Memory B cell (primary cell): ENCODE data around the gene RNF19B.
"Not testable (repeated sequence)": the region's sequence is repeated elsewhere in the genome, so short reads cannot be mapped to it uniquely, and the experiment has no call there.

Source experiments
- ATAC-seq: fragments of 150-1000 bp; cut with Tn5 transposase; 2 replicates; pipeline ENCODE4 v1.10.0; 2021; ENCODE audit warnings: low read depth, mild to moderate bottlenecking, moderate library complexity
- DNase-seq, 2 donors: peaks; one replicate each; pipeline ENCODE4 v3.0.0; 2022; ENCODE audit warnings: low spot score in 2 of 2
- H3K27ac Mint-ChIP-seq: one replicate; pipeline ENCODE4 v1.8.0; 2022; ENCODE audit warnings: mild to moderate bottlenecking, moderate library complexity, mixed read lengths
- H3K27me3 Mint-ChIP-seq: one replicate; pipeline ENCODE4 v1.8.0; 2022; ENCODE audit warnings: mixed read lengths
- H3K36me3 Mint-ChIP-seq: one replicate; pipeline ENCODE4 v1.8.0; 2022; ENCODE audit warnings: mild to moderate bottlenecking, mixed read lengths
- H3K4me1 Mint-ChIP-seq: one replicate; pipeline ENCODE4 v1.8.0; 2022; ENCODE audit warnings: mixed read lengths
- H3K4me3 Mint-ChIP-seq: one replicate; pipeline ENCODE4 v1.8.0; 2022; ENCODE audit warnings: mild to moderate bottlenecking, moderate library complexity, mixed read lengths
- H3K9me3 Mint-ChIP-seq: one replicate; pipeline ENCODE4 v1.8.0; 2022; ENCODE audit warnings: mixed read lengths

The RNF19B gene

DNA sequence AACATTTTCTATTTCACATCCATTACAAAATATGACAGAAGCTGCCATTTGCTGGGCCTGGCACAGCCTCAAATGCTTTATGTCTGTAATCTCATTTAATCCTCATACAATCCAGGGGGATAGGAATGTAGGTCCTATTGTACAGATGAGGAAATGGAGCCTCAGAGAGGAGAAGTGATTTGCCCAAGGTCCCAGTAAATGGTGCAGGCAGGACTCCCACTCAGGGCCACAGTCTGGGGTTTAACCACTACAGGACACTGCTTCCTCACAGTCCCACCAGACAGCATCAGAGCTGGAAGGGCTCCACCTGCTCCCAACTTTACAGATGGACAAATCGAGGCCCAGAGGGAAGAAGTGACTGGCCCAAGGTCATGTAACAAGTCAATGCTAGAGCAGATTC lies 20.6 kb upstream of the RNF19B start:
- Mint-ChIP-seq H3K4me3 (no peak overlapping the region), H3K36me3 (no peaks in the 10 kb centered on the region), H3K27ac (no peak overlapping the region), H3K9me3 (no peaks in the 10 kb centered on the region), H3K27me3 (no peaks in the 10 kb centered on the region), H3K4me1 (peaks cover 35% of the 10 kb centered on the region)
- ATAC-seq (no peak), DNase-seq (no peak)

DNA sequence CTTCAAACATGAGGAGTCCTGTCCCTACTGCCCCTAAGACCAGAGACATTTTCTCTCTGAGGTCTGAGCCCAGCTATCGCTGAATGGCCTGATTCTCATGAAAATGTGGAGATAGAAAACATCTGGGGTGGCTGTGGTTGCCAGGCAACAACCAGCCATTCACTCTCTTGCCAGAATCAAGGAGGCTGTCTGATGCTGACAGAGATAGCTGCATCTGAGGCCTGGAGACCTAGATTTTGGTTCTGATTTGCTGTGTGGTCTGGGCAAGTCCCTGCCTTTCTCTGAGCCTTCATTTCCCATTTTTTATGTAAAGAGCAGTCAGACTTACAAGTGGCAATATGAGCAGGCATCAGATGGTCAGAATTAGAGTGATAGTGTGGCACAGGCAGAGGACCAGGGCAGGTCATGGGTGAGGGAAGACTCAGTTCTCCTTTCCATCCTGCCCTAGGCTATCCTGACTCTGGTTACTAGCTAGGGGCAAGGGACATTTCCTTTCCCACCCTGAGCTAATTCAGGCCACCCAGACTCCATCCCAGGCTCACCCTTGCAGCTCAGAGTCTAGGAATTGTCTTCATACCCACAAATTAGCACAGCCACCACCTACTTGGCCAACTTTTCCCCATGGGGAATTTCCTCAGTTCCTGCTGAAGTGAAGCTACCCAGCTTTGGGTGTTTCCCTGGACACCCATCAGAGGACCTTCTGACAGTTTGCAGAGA lies 20.0 kb upstream of the RNF19B start:
- Mint-ChIP-seq H3K36me3 (no peaks in the 10 kb centered on the region), H3K4me3 (no peak overlapping the region), H3K9me3 (no peaks in the 10 kb centered on the region), H3K27ac (no peak overlapping the region), H3K4me1 (peaks cover 37% of the 10 kb centered on the region), H3K27me3 (no peaks in the 10 kb centered on the region)
- DNase-seq (no peak), ATAC-seq (no peak)

- H3K4me1 Mint-ChIP-seq, result peaks cover 38% of the 10 kb centered on the region
- no peaks in the 10 kb centered on the region for H3K9me3 Mint-ChIP-seq
- no peak for ATAC-seq
- no peak for DNase-seq
- no peaks in the 10 kb centered on the region for H3K27me3 Mint-ChIP-seq
- no peak overlapping the region for H3K4me3 Mint-ChIP-seq
- no peak overlapping the region for H3K27ac Mint-ChIP-seq
- no peaks in the 10 kb centered on the region for H3K36me3 Mint-ChIP-seq
Measured at GRCh38 chr1:32984090-32984454, 19.5 kb upstream of the RNF19B start.

GRCh38 chr1:32983020-32983419 lies 18.4 kb upstream of the RNF19B start:
- Mint-ChIP-seq H3K36me3 (no peaks in the 10 kb centered on the region), H3K4me1 (peaks cover 35% of the 10 kb centered on the region), H3K4me3 (no peak overlapping the region), H3K27ac (peak overlapping the region; percentile 63), H3K27me3 (no peaks in the 10 kb centered on the region), H3K9me3 (no peaks in the 10 kb centered on the region)
- ATAC-seq, result no peak
- DNase-seq, result no peak

GRCh38 chr1:32981003-32981901 lies 16.6 kb upstream of the RNF19B start:
- peak overlapping the region; percentile 43 for H3K4me3 Mint-ChIP-seq
- no peaks in the 10 kb centered on the region for H3K36me3 Mint-ChIP-seq
- H3K9me3 Mint-ChIP-seq, result no peaks in the 10 kb centered on the region
- peaks cover 39% of the 10 kb centered on the region for H3K4me1 Mint-ChIP-seq
- peak; percentile 98 for ATAC-seq
- H3K27me3 Mint-ChIP-seq, result no peaks in the 10 kb centered on the region
- peak; percentile 50 to 64 for DNase-seq
- peak overlapping the region; percentile 89 for H3K27ac Mint-ChIP-seq

DNA sequence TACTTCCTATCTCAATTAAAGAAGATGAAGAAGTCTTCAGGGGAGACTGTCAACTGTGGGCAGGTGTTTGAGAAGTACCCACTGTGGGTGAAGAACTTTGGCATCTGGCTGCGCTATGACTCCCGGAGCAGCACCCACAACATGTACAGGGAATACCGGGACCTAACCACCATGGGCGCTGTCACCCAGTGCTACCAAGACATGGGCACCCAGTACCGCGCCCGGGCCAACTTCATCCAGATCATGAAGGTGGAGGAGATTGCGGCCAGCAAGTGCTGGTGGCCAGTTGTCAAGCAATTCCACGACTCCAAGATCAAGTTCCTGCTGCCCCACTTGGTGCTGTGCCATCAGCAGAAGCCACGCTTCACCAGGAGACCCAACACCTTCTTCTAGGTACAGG lies 15.5 kb upstream of the RNF19B start:
- Mint-ChIP-seq H3K27me3 (no peaks in the 10 kb centered on the region), H3K9me3 (no peaks in the 10 kb centered on the region), H3K4me1 (peaks cover 39% of the 10 kb centered on the region), H3K27ac (peak overlapping the region; percentile 89), H3K4me3 (no peak overlapping the region), H3K36me3 (peaks cover 2% of the 10 kb centered on the region)
- DNase-seq (no peak), ATAC-seq (no peak)

- H3K27me3 Mint-ChIP-seq, result no peaks in the 10 kb centered on the region
- no peak overlapping the region for H3K4me3 Mint-ChIP-seq
- H3K36me3 Mint-ChIP-seq, result peaks cover 2% of the 10 kb centered on the region
- DNase-seq, result no peak
- no peak overlapping the region for H3K27ac Mint-ChIP-seq
- no peaks in the 10 kb centered on the region for H3K9me3 Mint-ChIP-seq
- no peak for ATAC-seq
- peaks cover 33% of the 10 kb centered on the region for H3K4me1 Mint-ChIP-seq
Measured at GRCh38 chr1:32978854-32979253, 14.2 kb upstream of the RNF19B start.

DNA sequence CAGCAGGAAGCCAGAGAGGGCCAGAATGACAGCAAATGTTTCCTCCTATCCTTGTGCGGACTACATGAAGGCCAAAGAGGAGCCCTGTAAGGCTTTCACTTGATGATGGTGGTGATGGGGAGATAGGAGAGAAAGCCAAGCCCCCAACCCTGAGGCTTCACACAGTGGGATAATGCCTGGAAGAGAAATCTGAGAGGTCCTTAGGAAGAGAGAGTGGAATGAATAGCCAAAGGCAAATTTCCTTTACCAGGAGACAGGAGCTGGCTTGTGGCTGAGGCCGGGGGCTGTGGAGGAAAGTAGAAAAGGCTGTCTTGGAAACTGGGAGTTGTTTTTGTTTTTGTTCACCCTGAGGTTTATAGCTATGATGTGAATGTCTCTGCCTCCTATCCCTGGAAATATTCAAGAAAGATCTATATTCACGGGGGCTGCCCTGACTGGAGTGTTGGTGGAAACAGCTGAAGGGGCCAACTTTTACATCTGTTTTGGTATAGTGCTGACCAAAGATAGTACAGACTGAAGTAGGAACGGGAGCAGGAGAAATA lies 13.0 kb upstream of the RNF19B start:
- ATAC-seq, result no peak
- no peak overlapping the region for H3K27ac Mint-ChIP-seq
- no peaks in the 10 kb centered on the region for H3K9me3 Mint-ChIP-seq
- DNase-seq, result no peak
- H3K36me3 Mint-ChIP-seq, result peaks cover 2% of the 10 kb centered on the region
- peaks cover 29% of the 10 kb centered on the region for H3K4me1 Mint-ChIP-seq
- H3K4me3 Mint-ChIP-seq, result no peak overlapping the region
- H3K27me3 Mint-ChIP-seq, result no peaks in the 10 kb centered on the region

GRCh38 chr1:32975055-32975454 lies 10.4 kb upstream of the RNF19B start:
- not testable (repeated sequence) for H3K36me3 Mint-ChIP-seq, DNase-seq, H3K27me3 Mint-ChIP-seq, H3K9me3 Mint-ChIP-seq, ATAC-seq, H3K4me3 Mint-ChIP-seq, H3K27ac Mint-ChIP-seq
- H3K4me1 Mint-ChIP-seq, result peaks cover 16% of the 10 kb centered on the region

GRCh38 chr1:32973458-32973857 lies 8.8 kb upstream of the RNF19B start:
- H3K27ac Mint-ChIP-seq, ATAC-seq, H3K27me3 Mint-ChIP-seq, DNase-seq, H3K9me3 Mint-ChIP-seq, H3K36me3 Mint-ChIP-seq, H3K4me3 Mint-ChIP-seq, H3K4me1 Mint-ChIP-seq: not testable (repeated sequence)

DNA sequence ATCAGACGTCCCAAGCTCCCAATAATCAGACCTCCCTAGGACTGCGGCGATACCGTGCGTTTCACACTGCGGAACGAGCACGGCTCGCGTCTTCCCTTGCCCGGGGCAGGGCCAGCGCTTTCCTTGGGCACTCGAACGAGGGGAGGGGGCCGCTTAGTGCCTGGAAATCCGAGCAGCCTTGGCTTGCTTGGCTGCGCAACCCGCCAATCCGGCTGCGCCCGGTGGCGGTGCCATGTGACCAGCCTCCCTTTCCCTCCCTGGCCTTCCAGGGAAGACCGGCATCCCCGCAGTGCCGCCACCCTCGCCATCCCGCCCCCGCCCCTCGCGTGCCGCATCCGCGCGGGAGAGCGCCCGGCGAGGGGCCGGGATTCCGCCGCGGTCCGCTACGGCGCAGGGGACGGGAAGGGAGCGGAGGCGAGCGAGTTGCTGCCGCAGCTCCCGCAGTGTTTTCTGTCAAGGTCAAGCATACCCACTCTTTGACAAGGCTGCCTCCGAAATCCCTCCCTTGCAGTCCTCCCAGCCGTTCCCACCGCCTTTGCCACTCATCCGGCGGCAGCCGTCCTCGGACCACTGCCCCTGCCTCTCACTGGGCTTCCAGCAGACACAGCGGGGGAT lies 8.3 kb upstream of the RNF19B start:
- Mint-ChIP-seq H3K4me3 (peak overlapping the region; percentile 60), H3K4me1 (peaks cover 9% of the 10 kb centered on the region), H3K27ac (no peak overlapping the region), H3K27me3 (peaks cover 5% of the 10 kb centered on the region), H3K9me3 (no peaks in the 10 kb centered on the region), H3K36me3 (peaks cover 2% of the 10 kb centered on the region)
- ATAC-seq, result no peak
- no peak for DNase-seq

GRCh38 chr1:32971576-32971975 lies 7.0 kb upstream of the RNF19B start:
- Mint-ChIP-seq H3K27ac (no peak overlapping the region), H3K36me3 (peaks cover 2% of the 10 kb centered on the region), H3K27me3 (peaks cover 5% of the 10 kb centered on the region), H3K4me1 (peaks cover 6% of the 10 kb centered on the region), H3K4me3 (no peak overlapping the region), H3K9me3 (no peaks in the 10 kb centered on the region)
- no peak for ATAC-seq
- no peak for DNase-seq

DNA sequence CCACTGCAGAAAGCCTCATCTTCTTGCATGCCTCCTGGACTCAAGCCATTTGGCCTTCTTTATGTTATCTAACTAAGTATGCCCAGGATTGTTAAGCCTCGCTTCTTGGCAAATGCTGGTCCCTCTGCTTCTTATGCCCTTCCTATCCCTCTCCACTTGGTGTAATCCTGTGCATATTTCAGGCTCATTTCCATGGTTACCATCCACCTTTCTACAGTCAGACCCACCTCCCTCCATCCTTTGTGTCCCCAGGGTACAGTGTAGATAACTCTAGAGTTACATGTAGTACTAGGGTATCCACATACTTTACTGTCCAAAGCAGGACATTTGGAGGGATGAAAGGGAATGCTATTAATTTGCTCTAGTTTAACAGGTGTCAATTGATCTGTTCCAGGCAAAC lies 6.5 kb upstream of the RNF19B start:
- H3K4me1 Mint-ChIP-seq, result peaks cover 6% of the 10 kb centered on the region
- H3K36me3 Mint-ChIP-seq, result peaks cover 2% of the 10 kb centered on the region
- ATAC-seq, result no peak
- no peaks in the 10 kb centered on the region for H3K9me3 Mint-ChIP-seq
- peaks cover 5% of the 10 kb centered on the region for H3K27me3 Mint-ChIP-seq
- H3K4me3 Mint-ChIP-seq, result no peak overlapping the region
- H3K27ac Mint-ChIP-seq, result no peak overlapping the region
- DNase-seq, result no peak

- Mint-ChIP-seq H3K4me3 (no peak overlapping the region), H3K27ac (no peak overlapping the region), H3K9me3 (no peaks in the 10 kb centered on the region), H3K27me3 (peaks cover 5% of the 10 kb centered on the region), H3K36me3 (no peaks in the 10 kb centered on the region), H3K4me1 (peaks cover 6% of the 10 kb centered on the region)
- no peak for ATAC-seq
- DNase-seq, result no peak
Measured at GRCh38 chr1:32969566-32969965, 5.0 kb upstream of the RNF19B start.
